Measurements from ENCODE around the gene LRRC8E. TPM values are rescaled to one million over a fixed set of nuclear protein-coding genes. Genes with fewer than 3 reads are reported as not detected.
A peak's percentile ranks its signal among the peaks of the same experiment; 100 is the strongest.
"Not testable (repeated sequence)": the region's sequence is repeated elsewhere in the genome, so short reads cannot be mapped to it uniquely, and the experiment has no call there.

Gene LRRC8E
- total RNA-seq, 1 donor from 2014 or later, result 3.8 TPM

- DNase-seq, result no peak
Measured at GRCh38 chr19:7855426-7856108, 32.7 kb upstream of the LRRC8E start.

GRCh38 chr19:7856109-7856591 is 32.2 kb upstream of the LRRC8E start:
- DNase-seq, result no peak

- DNase-seq, result no peak
Measured at GRCh38 chr19:7856679-7857663, 31.3 kb upstream of the LRRC8E start.

- DNase-seq, result no peak
Measured at GRCh38 chr19:7857727-7858108, 30.6 kb upstream of the LRRC8E start.

- peak; percentile 15 for DNase-seq
Measured at GRCh38 chr19:7858109-7858770, 30.1 kb upstream of the LRRC8E start.

GRCh38 chr19:7859087-7859486 is 29.2 kb upstream of the LRRC8E start:
- not testable (repeated sequence) for DNase-seq

GRCh38 chr19:7859831-7860713 is 28.2 kb upstream of the LRRC8E start:
- DNase-seq, result no peak

GRCh38 chr19:7860714-7861618 is 27.3 kb upstream of the LRRC8E start:
- DNase-seq, result no peak

- DNase-seq, result no peak
Measured at GRCh38 chr19:7861619-7862412, 26.5 kb upstream of the LRRC8E start.

GRCh38 chr19:7862413-7862951 is 25.8 kb upstream of the LRRC8E start:
- DNase-seq, result peak; percentile 77

- DNase-seq, result no peak
Measured at GRCh38 chr19:7863157-7863970, 24.9 kb upstream of the LRRC8E start.

- DNase-seq, result no peak
Measured at GRCh38 chr19:7863971-7864689, 24.2 kb upstream of the LRRC8E start.

GRCh38 chr19:7864690-7865074 is 23.6 kb upstream of the LRRC8E start:
- no peak for DNase-seq

- DNase-seq, result no peak
Measured at GRCh38 chr19:7865262-7865911, 22.9 kb upstream of the LRRC8E start.

- no peak for DNase-seq
Measured at GRCh38 chr19:7866399-7867091, 21.8 kb upstream of the LRRC8E start.

- DNase-seq, result no peak
Measured at GRCh38 chr19:7867092-7867844, 21.0 kb upstream of the LRRC8E start.

Data from tongue (tissue), 2 donors.